ENCODE data around the gene D2HGDH.

Gene D2HGDH

GRCh38 chr2:241773511-241774418 is 39.3 kb downstream of the D2HGDH start:
- 0 out of 3 replicates have a peak, but pooled peaks have one; percentile 7 for ATAC-seq (ENCODE audit: insufficient read depth, low read depth)
- DNase-seq: peak; percentile 2
- Histone ChIP-seq H3K9ac (ENCODE audit: low read depth, low read length) (no peak overlapping the region), H3K4me2 (ENCODE audit: insufficient read depth, low read length) (no peak overlapping the region), H2AFZ (ENCODE audit: low read depth, low read length) (no peak overlapping the region), H4K20me1 (ENCODE audit: insufficient read depth, low read length) (no peaks in the 10 kb centered on the region), H3K9me3 (ENCODE audit: insufficient read depth, low read length, severe bottlenecking) (no peaks in the 10 kb centered on the region), H3K4me1 (ENCODE audit: insufficient read depth, low read length) (no peaks in the 10 kb centered on the region), H3K4me3 (ENCODE audit: low read depth in 1 of 2, low read length in 2 of 2) (no peak overlapping the region), H3K27ac (ENCODE audit: low read length) (no peak overlapping the region), H3K79me2 (ENCODE audit: insufficient read depth, low read length) (no peaks in the 10 kb centered on the region), H3K27me3 (ENCODE audit: insufficient read depth, low read length, poor library complexity) (no peaks in the 10 kb centered on the region), H3K36me3 (ENCODE audit: insufficient read depth, low read length) (no peaks in the 10 kb centered on the region)
- TF ChIP-seq EZH2 (IDR thresholded peaks at IDR 0.05; ENCODE audit: borderline replicate concordance, low read depth, low read length, severe bottlenecking): no peak
- TF ChIP-seq CTCF (IDR thresholded peaks at IDR 0.05; ENCODE audit: borderline replicate concordance, extremely low read depth, low read length, poor library complexity, severe bottlenecking): no peak

- Histone ChIP-seq H3K27ac (ENCODE audit: low read length) (no peak overlapping the region), H3K4me2 (ENCODE audit: insufficient read depth, low read length) (no peak overlapping the region)
Measured at GRCh38 chr2:241774419-241775222, 40.2 kb downstream of the D2HGDH start.

More at GRCh38 chr2:241774419-241775222, 40.2 kb downstream of the D2HGDH start:
- TF ChIP-seq CTCF (IDR thresholded peaks at IDR 0.05; ENCODE audit: borderline replicate concordance, extremely low read depth, low read length, poor library complexity, severe bottlenecking): no peak
- no peak for TF ChIP-seq EZH2 (IDR thresholded peaks at IDR 0.05; ENCODE audit: borderline replicate concordance, low read depth, low read length, severe bottlenecking)
- no peak for ATAC-seq (ENCODE audit: insufficient read depth, low read depth)
- Histone ChIP-seq H2AFZ (ENCODE audit: low read depth, low read length) (no peak overlapping the region), H3K36me3 (ENCODE audit: insufficient read depth, low read length) (no peaks in the 10 kb centered on the region), H3K4me3 (ENCODE audit: low read depth in 1 of 2, low read length in 2 of 2) (no peak overlapping the region), H3K9me3 (ENCODE audit: insufficient read depth, low read length, severe bottlenecking) (no peaks in the 10 kb centered on the region), H3K79me2 (ENCODE audit: insufficient read depth, low read length) (no peaks in the 10 kb centered on the region), H4K20me1 (ENCODE audit: insufficient read depth, low read length) (no peaks in the 10 kb centered on the region), H3K9ac (ENCODE audit: low read depth, low read length) (no peak overlapping the region), H3K27me3 (ENCODE audit: insufficient read depth, low read length, poor library complexity) (no peaks in the 10 kb centered on the region), H3K4me1 (ENCODE audit: insufficient read depth, low read length) (no peaks in the 10 kb centered on the region)
- peak; percentile 3 for DNase-seq
